Gastrocnemius medialis (tissue), 4 donors: ENCODE results near the gene ALKBH8. TPM values are rescaled to one million over a fixed set of nuclear protein-coding genes. Genes with fewer than 3 reads are reported as not detected.

Experiments used
- ATAC-seq, 2 donors: fragments of 150-250 bp; one replicate each; pipeline ENCODE4 v1.9.1; 2016
- DNase-seq, 2 donors: peaks; one replicate each; pipeline ENCODE4 v3.0.0-alpha.2; 2019
- H3K27ac ChIP-seq, 4 donors: fragments of 200-600 bp; sonication (generic); 1 replicate in 1 of 4; 2 replicates in 3 of 4; pipeline ENCODE4 v1.5.1; 2016 to 2018; ENCODE audit warnings: mild to moderate bottlenecking in 2 of 4, moderate library complexity in 1 of 4
- H3K27me3 ChIP-seq, 3 donors: fragments of 200-600 bp; sonication (generic) in 2 of 3; 1 replicate in 1 of 3; 2 replicates in 2 of 3; pipeline versions ENCODE4 v1.5.1 to v1.6.0; 2016 to 2019; ENCODE audit warnings: mild to moderate bottlenecking in 1 of 3, moderate library complexity in 1 of 3
- H3K36me3 ChIP-seq, 2 donors: fragments of 200-600 bp; sonication (generic) in 1 of 2; one replicate each; pipeline ENCODE4 v1.5.1; 2017 to 2018
- H3K4me1 ChIP-seq, 2 donors: fragments of 200-600 bp; sonication (generic) in 1 of 2; one replicate each; pipeline ENCODE4 v1.5.1; 2016 to 2017; ENCODE audit warnings: mild to moderate bottlenecking in 2 of 2
- H3K4me3 ChIP-seq, 4 donors: fragments of 200-600 bp; sonication (generic) in 3 of 4; 1 replicate in 1 of 4; 2 replicates in 3 of 4; pipeline ENCODE4 v1.5.1; 2016 to 2019; ENCODE audit warnings: mild to moderate bottlenecking in 2 of 4
- H3K9me3 ChIP-seq, 3 donors: fragments of 200-600 bp; sonication (generic) in 2 of 3; 1 replicate in 1 of 3; 2 replicates in 2 of 3; pipeline ENCODE4 v1.5.1; 2016 to 2019
- POLR2A ChIP-seq, 2 donors: fragments of 450-650 bp; IDR thresholded peaks; one replicate each; pipeline ENCODE4 v1.6.1; 2017; ENCODE audit warnings: antibody characterized with exemption in 2 of 2, mild to moderate bottlenecking in 2 of 2, moderate library complexity in 2 of 2
- in situ Hi-C, 4 donors: fragments of 200-750 bp; cut with MboI; loops; one replicate each; pipeline versions ENCODE4 v1.15.0 to v1.8.0; 2017; ENCODE audit warnings: low sequenced_read_pairs in 4 of 4
- intact Hi-C: fragments of 100-400 bp; cut with DNase I; formaldehyde crosslinking; loops from one replicate; pipeline ENCODE4 v1.15.1; 2023; ENCODE audit warnings: low total_unique reads
- total RNA-seq, 4 donors: library from RNA; depleted of rRNA; stranded (reverse); fragments of >200 nt; gene quantifications; one replicate each; pipeline versions ENCODE4 v1.1.0 to v1.2.3, GENCODE V29; 2016
- TF ChIP-seq, protein P1 (sequence below), 5 experiments: fragments of 450-650 bp in 3 of 5; fragments of 200-600 bp in 2 of 5; sonication (generic) in 2 of 5; IDR thresholded peaks in 4 of 5; conservative IDR thresholded peaks in 1 of 5; 1 replicate in 4 of 5; 2 replicates in 1 of 5; pipeline ENCODE4 v1.5.1; 2016 to 2019; ENCODE audit warnings: antibody characterized with exemption in 5 of 5, mild to moderate bottlenecking in 3 of 5, moderate library complexity in 3 of 5

ALKBH8 gene
- total RNA-seq, 4 donors from 2014 or later: 5.4 to 8.1 (median 6.6) TPM

DNA sequence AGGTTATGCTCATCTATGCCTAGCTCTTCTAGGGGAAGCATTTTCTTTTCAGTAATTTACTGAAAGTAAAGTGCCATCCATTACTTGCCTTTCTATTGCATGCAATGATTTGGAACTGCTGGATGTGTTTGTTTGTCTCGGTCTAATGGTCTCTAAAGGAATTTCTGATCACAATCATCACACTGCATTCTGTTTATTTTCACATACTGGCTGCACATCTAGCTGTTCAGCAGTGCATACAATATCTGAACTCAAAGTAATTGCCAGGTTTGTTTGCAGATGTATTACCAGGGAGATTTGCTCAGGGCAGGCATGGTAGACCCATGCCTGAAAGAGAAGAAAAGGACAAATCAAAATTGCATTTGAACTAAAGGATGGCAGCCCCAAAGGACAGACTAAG is 71.5 kb downstream of the ALKBH8 start:
- in situ Hi-C loops: no loop called here
- Histone ChIP-seq H3K9me3 (no peaks in the 10 kb centered on the region), H3K4me1 (no peaks in the 10 kb centered on the region), H3K27ac (no peak overlapping the region), H3K36me3 (no peaks in the 10 kb centered on the region), H3K27me3 (no peaks in the 10 kb centered on the region), H3K4me3 (no peak overlapping the region)
- DNase-seq: no peak
- intact Hi-C loops: no loop called here
- TF ChIP-seq, protein P1, sequence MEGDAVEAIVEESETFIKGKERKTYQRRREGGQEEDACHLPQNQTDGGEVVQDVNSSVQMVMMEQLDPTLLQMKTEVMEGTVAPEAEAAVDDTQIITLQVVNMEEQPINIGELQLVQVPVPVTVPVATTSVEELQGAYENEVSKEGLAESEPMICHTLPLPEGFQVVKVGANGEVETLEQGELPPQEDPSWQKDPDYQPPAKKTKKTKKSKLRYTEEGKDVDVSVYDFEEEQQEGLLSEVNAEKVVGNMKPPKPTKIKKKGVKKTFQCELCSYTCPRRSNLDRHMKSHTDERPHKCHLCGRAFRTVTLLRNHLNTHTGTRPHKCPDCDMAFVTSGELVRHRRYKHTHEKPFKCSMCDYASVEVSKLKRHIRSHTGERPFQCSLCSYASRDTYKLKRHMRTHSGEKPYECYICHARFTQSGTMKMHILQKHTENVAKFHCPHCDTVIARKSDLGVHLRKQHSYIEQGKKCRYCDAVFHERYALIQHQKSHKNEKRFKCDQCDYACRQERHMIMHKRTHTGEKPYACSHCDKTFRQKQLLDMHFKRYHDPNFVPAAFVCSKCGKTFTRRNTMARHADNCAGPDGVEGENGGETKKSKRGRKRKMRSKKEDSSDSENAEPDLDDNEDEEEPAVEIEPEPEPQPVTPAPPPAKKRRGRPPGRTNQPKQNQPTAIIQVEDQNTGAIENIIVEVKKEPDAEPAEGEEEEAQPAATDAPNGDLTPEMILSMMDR (IDR thresholded peaks at IDR 0.05 in 4 of 5, conservative IDR thresholded peaks at IDR 0.05 in 1 of 5): no peak
- TF ChIP-seq POLR2A (IDR thresholded peaks at IDR 0.05): no peak
- ATAC-seq: no peak

DNA sequence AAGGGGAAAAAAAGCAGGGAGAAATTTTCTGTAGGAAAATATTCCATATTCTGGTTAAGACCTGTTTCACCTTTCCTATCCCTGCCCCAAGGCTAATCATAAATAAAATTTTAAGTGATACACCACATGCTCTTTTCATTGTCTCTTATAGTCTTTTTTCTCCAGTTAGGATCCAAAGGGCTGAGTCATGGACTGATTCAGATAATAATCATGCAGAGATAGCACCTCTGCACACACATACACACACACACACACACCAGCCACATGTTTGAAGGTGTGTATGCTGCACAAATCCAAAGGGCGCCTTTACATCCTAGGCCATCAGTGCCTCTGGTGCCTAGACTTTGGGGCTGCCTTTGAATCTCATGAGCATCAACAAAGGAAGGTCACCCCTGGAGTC is 72.4 kb downstream of the ALKBH8 start:
- in situ Hi-C loops: no loop called here

DNA sequence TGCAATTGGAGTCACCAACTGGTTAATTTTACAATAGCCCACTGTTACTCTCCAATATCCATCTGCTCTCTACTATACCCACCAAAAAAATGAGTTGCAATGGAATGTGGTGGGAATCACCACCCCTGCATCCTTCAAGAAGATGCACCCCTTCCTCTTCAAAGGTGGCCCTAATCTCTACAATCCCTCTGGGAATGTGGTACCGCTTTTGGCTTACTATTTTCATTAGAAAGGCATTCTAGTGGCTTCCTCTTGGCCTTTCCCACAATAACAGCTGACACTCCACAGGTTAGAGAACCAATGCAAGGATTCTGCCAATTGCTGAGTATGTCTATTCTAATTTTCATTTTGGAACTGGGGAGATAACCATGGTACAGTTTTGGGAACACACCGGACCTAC is 74.7 kb downstream of the ALKBH8 start:
- ATAC-seq (no peak), DNase-seq (no peak)
- no peak for TF ChIP-seq POLR2A (IDR thresholded peaks at IDR 0.05)
- TF ChIP-seq, protein P1 (IDR thresholded peaks at IDR 0.05 in 4 of 5, conservative IDR thresholded peaks at IDR 0.05 in 1 of 5): no peak
- Histone ChIP-seq H3K27me3 (no peaks in the 10 kb centered on the region), H3K9me3 (no peaks in the 10 kb centered on the region), H3K27ac (no peak overlapping the region), H3K4me3 (no peak overlapping the region), H3K36me3 (no peaks in the 10 kb centered on the region), H3K4me1 (no peaks in the 10 kb centered on the region)
- intact Hi-C loops (no loop called here), in situ Hi-C loops (no loop called here)

More for the DNA sequence above, 72.4 kb downstream of the ALKBH8 start:
- H3K4me1 ChIP-seq: no peaks in the 10 kb centered on the region
- H3K27ac ChIP-seq: no peak overlapping the region
- no peaks in the 10 kb centered on the region for H3K9me3 ChIP-seq
- ATAC-seq (no peak), DNase-seq (no peak)
- intact Hi-C loops: no loop called here
- no peaks in the 10 kb centered on the region for H3K36me3 ChIP-seq
- no peak for TF ChIP-seq POLR2A (IDR thresholded peaks at IDR 0.05)
- TF ChIP-seq, protein P1 (IDR thresholded peaks at IDR 0.05 in 4 of 5, conservative IDR thresholded peaks at IDR 0.05 in 1 of 5): no peak
- no peak overlapping the region for H3K4me3 ChIP-seq
- H3K27me3 ChIP-seq: no peaks in the 10 kb centered on the region

DNA sequence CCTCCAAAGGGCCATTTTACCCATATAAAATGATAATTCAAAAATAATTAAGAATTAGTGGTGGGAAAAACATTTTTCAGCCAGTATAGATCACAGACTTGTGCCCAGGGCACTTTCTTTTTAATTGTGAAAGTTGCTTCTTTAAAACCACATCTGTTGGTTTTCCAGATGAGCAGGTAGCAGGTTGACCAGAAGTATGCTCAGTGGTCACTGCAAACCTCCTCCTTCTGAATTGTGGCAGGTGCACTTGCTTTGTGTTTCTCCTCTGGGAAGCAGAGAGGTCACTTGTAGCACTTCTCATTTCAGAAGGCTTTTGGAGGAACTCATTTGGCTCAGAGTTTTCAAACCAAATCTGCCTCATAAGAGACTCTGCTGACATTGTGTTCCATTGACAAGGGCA is 83.3 kb downstream of the ALKBH8 start:
- Histone ChIP-seq H3K9me3 (no peaks in the 10 kb centered on the region), H3K36me3 (no peaks in the 10 kb centered on the region), H3K27ac (no peak overlapping the region), H3K4me3 (no peak overlapping the region), H3K27me3 (peaks cover 0 to 3% (median 0%) of the 10 kb centered on the region in 3 donors), H3K4me1 (no peaks in the 10 kb centered on the region)
- DNase-seq (no peak), ATAC-seq (no peak)
- intact Hi-C loops (no loop called here), in situ Hi-C loops (no loop called here)
- no peak for TF ChIP-seq POLR2A (IDR thresholded peaks at IDR 0.05)
- TF ChIP-seq, protein P1 (IDR thresholded peaks at IDR 0.05 in 4 of 5, conservative IDR thresholded peaks at IDR 0.05 in 1 of 5): no peak

DNA sequence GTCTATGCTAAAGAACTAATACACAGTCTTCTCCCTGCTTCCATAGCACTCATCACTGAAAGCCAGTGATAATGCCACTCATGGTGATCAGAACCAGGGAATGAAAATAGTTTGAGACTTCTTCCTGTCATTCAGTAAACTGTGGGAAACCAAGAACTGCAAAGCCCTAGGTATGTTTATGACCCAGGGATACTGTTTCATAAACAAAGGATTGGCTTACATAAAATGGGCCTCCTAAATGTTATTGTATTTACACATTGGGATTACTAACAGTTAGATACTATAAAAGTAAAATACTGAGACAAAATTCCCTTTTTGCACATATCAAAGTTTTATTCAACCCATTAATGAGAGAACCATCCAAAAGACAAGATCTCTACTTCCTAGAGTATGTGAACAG is 86.6 kb downstream of the ALKBH8 start:
- no peaks in the 10 kb centered on the region for H3K36me3 ChIP-seq
- H3K27ac ChIP-seq: no peak overlapping the region
- DNase-seq (no peak), ATAC-seq (no peak)
- no peaks in the 10 kb centered on the region for H3K4me1 ChIP-seq
- no peak overlapping the region for H3K4me3 ChIP-seq
- in situ Hi-C loops (no loop called here), intact Hi-C loops (no loop called here)
- no peaks in the 10 kb centered on the region for H3K9me3 ChIP-seq
- TF ChIP-seq, protein P1 (IDR thresholded peaks at IDR 0.05 in 4 of 5, conservative IDR thresholded peaks at IDR 0.05 in 1 of 5): no peak
- no peak for TF ChIP-seq POLR2A (IDR thresholded peaks at IDR 0.05)
- peaks cover 0 to 3% (median 0%) of the 10 kb centered on the region in 3 donors for H3K27me3 ChIP-seq
